Nephron progenitor cell (in vitro differentiated cells): ENCODE results near the gene PHLDA2.
A peak's percentile ranks its signal among the peaks of the same experiment; 100 is the strongest.

Source experiments
- DNase-seq: peaks from one replicate; pipeline ENCODE4 v3.0.0; 2021
- H3K27ac Mint-ChIP-seq: 2 replicates; pipeline ENCODE4 v1.8.0; 2021; ENCODE audit warnings: mild to moderate bottlenecking, moderate library complexity, mixed read lengths
- H3K27me3 Mint-ChIP-seq: 2 replicates; pipeline ENCODE4 v1.8.0; 2021; ENCODE audit warnings: mild to moderate bottlenecking, low read depth, mixed read lengths; ENCODE audit not compliant: poor library complexity
- H3K36me3 Mint-ChIP-seq: 2 replicates; pipeline ENCODE4 v1.8.0; 2021; ENCODE audit warnings: low read depth, mixed read lengths
- H3K4me1 Mint-ChIP-seq: 2 replicates; pipeline ENCODE4 v1.8.0; 2021; ENCODE audit warnings: mixed read lengths
- H3K4me3 Mint-ChIP-seq: 2 replicates; pipeline ENCODE4 v1.8.0; 2021; ENCODE audit warnings: mild to moderate bottlenecking, moderate library complexity, mixed read lengths
- H3K9me3 Mint-ChIP-seq: 2 replicates; pipeline ENCODE4 v1.8.0; 2021; ENCODE audit warnings: mild to moderate bottlenecking, moderate library complexity, mixed read lengths
- TF ChIP-seq, protein P1 (sequence below): fragments of 200-600 bp; sonication (generic); IDR thresholded peaks from 2 replicates; pipeline ENCODE4 v1.5.0; 2021; ENCODE audit warnings: antibody characterized with exemption

The PHLDA2 gene

DNA sequence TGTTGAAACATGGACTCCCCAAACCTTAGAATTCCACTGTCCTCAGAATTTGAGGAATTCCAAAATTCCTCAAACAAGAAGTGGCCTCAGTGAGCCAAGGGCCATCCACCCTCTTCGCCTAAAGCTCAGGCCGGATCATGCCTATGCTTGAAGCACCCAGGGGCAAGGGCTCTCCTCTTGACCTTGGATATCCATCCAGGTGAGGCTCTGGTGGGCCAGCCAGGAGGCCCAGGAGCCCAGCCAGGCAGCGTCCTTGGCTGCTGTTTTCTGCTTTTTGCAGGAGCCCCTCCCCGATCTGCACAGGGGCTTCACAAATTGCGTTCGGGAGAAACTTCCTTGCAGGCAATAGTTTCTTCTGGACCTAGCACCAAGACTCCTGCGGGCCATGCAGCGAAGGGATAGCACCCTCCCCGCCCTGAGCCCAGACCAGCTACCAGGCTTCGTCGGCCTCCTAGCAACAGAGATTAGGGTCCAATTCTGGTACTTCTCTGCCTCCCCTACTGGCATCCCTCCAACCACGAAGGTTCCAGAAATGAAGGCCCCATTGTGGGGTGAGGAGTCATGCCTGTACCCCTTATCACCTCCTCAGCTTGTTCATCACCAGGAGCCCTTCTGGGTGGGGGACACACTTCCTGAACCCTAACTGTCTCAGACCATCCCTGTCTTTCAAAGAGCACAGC is 2.0 kb downstream of the PHLDA2 start:
- H3K4me3 Mint-ChIP-seq, result no peak overlapping the region
- H3K36me3 Mint-ChIP-seq, result no peaks in the 10 kb centered on the region
- DNase-seq, result no peak
- H3K9me3 Mint-ChIP-seq, result no peaks in the 10 kb centered on the region
- H3K27me3 Mint-ChIP-seq, result peaks cover 53% of the 10 kb centered on the region
- H3K4me1 Mint-ChIP-seq, result peaks cover 13% of the 10 kb centered on the region
- TF ChIP-seq, protein P1, sequence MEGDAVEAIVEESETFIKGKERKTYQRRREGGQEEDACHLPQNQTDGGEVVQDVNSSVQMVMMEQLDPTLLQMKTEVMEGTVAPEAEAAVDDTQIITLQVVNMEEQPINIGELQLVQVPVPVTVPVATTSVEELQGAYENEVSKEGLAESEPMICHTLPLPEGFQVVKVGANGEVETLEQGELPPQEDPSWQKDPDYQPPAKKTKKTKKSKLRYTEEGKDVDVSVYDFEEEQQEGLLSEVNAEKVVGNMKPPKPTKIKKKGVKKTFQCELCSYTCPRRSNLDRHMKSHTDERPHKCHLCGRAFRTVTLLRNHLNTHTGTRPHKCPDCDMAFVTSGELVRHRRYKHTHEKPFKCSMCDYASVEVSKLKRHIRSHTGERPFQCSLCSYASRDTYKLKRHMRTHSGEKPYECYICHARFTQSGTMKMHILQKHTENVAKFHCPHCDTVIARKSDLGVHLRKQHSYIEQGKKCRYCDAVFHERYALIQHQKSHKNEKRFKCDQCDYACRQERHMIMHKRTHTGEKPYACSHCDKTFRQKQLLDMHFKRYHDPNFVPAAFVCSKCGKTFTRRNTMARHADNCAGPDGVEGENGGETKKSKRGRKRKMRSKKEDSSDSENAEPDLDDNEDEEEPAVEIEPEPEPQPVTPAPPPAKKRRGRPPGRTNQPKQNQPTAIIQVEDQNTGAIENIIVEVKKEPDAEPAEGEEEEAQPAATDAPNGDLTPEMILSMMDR, result no peak
- no peak overlapping the region for H3K27ac Mint-ChIP-seq

DNA sequence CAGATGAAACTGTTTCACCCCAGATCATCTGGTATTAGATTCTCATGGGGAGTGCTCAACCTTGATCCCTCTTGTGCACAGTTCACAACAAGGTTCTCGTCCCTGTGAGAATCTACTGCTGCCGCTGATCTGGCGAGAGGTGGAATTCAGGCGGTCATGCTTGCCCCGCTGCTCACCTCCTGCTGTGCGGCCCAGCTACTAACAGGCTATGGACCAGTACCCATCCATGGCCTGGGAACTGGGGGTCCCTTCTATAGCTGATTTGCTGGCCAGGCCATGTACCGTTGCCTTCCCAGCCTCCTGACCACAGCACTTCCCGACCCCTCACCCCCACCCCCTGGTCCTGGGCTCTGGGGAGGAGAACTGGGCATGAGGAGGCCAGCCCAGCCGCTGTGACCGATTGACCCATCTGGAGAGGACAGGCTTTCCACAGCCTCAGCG is 2.6 kb downstream of the PHLDA2 start:
- H3K36me3 Mint-ChIP-seq, result no peaks in the 10 kb centered on the region
- DNase-seq, result peak; percentile 2
- TF ChIP-seq, protein P1, result no peak
- H3K27me3 Mint-ChIP-seq, result peaks cover 53% of the 10 kb centered on the region
- no peaks in the 10 kb centered on the region for H3K9me3 Mint-ChIP-seq
- H3K27ac Mint-ChIP-seq, result no peak overlapping the region
- H3K4me3 Mint-ChIP-seq, result no peak overlapping the region
- peaks cover 13% of the 10 kb centered on the region for H3K4me1 Mint-ChIP-seq

DNA sequence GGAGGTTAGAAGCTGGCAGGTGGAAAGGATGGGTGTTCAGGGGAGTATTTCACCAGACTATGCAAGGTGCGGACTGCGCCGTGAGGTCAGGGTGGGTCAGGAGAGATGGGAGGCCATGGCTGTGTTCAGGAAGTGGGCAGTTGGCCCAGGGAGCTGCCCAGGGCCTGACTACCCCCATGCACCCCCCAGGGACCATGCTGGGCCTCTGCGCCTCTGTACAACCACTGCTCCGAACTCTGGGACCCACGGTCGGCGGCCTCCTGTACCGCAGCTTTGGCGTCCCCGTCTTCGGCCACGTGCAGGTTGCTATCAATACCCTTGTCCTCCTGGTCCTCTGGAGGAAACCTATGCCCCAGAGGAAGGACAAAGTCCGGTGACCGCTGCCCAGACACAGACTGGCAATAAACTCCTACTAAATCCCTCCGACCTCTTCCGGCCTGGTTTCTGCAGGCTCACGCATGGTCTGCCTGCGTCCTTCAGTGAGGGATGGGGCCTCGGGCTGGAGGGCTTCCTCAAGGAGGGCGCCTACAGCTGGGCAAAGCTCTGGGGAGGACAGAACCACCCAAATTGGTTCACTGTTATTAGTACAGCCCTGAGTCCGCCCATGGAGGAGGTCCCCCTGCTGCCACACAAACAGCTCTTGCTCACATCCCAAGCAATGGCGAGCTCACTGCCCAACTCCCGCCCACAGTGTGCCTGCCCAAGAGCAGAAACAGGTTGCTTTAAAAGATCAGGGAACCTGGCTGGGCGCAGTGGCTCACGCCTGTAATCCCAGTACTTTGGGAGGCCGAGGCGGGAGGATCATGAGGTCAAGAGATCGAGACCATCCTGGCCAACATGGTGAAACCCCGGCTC is 4.2 kb downstream of the PHLDA2 start:
- TF ChIP-seq, protein P1, result no peak
- Mint-ChIP-seq H3K36me3 (no peaks in the 10 kb centered on the region), H3K4me1 (peaks cover 8% of the 10 kb centered on the region), H3K27me3 (peaks cover 43% of the 10 kb centered on the region), H3K27ac (peak overlapping the region; percentile 36), H3K4me3 (no peak overlapping the region), H3K9me3 (no peaks in the 10 kb centered on the region)
- no peak for DNase-seq

- H3K4me1 Mint-ChIP-seq, result peaks cover 8% of the 10 kb centered on the region
- H3K36me3 Mint-ChIP-seq, result no peaks in the 10 kb centered on the region
- peaks cover 39% of the 10 kb centered on the region for H3K27me3 Mint-ChIP-seq
- no peak for DNase-seq
- no peak overlapping the region for H3K27ac Mint-ChIP-seq
- H3K4me3 Mint-ChIP-seq, result no peak overlapping the region
- TF ChIP-seq, protein P1, result no peak
- no peaks in the 10 kb centered on the region for H3K9me3 Mint-ChIP-seq
Observed at GRCh38 chr11:2924381-2924780, 4.8 kb downstream of the PHLDA2 start.

DNA sequence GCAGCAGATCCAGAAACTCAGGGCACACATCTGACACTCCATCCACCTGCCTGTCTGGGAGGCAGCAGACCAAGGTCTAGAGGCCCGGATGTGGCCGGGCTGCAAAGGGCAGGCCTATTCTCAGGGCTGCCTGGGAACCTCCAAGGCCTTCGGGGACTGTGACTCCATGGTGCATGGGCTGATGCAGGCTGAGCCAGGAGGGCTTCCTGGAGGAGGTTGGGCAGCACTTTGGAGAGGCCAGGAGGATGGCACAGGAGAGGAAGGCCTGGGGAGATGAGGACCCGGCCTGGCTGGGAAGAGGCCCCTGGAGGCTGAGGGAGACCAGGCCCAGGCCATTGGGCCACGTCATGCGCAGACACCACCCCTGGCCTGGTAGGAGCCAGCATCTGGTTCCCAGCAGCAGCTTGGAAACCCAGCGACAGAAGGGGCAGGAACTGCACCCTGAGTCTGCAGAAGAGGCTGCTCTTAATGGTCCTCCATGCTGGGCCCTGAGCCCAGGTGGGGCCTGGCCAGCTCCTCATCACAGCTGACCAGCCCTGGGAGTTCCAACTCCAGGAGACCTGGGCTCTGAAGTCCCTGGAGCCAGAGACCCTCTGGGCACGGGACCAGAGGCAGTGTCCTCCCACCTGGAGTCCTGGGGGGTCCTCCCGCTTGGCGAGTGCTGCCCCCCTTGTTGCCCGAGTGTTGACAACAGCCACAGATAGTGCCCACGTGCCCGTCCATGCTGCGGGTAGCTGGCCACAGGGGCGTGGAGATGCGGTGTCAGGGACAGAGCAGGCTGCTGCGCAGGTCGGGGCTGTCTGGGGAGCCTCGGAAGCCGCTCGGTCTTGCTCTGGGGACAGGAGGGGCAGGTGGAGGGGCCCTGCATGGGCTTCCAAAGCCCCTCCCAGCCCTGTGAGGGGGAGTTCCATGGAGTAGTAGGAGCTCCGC is 5.5 kb downstream of the PHLDA2 start:
- Mint-ChIP-seq H3K4me1 (peaks cover 8% of the 10 kb centered on the region), H3K36me3 (no peaks in the 10 kb centered on the region), H3K27me3 (peaks cover 34% of the 10 kb centered on the region), H3K27ac (no peak overlapping the region), H3K4me3 (no peak overlapping the region), H3K9me3 (no peaks in the 10 kb centered on the region)
- DNase-seq, result no peak
- TF ChIP-seq, protein P1, result no peak
